NCI-H748 (cell line): ENCODE measurements around the gene MEGF10.

Experiments used
- DNase-seq: peaks from one replicate; lab custom pipeline; 2025; ENCODE audit not compliant: unreplicated experiment; lab: John Stamatoyannopoulos, UW

Gene MEGF10

DNA sequence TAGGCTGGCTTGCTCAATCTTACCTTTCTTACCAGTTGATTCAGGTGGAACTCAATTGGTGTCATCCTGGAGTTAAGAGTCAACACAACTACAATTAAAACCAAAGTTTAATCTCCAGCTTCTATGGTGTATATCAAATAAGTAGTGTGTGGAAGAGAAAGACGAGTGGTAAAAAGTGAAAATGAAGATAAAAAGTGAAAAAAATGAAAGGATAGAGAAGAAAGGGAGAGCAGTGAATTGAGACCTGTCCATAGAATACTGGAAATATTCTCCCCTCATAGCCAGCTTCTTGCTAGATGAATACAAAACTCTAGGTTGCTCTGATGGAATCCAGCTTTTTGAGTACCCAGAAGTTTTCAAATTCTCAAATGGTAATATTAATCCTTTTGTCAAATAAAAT is 76.4 kb downstream of the MEGF10 start:
- DNase-seq = no peak

DNA sequence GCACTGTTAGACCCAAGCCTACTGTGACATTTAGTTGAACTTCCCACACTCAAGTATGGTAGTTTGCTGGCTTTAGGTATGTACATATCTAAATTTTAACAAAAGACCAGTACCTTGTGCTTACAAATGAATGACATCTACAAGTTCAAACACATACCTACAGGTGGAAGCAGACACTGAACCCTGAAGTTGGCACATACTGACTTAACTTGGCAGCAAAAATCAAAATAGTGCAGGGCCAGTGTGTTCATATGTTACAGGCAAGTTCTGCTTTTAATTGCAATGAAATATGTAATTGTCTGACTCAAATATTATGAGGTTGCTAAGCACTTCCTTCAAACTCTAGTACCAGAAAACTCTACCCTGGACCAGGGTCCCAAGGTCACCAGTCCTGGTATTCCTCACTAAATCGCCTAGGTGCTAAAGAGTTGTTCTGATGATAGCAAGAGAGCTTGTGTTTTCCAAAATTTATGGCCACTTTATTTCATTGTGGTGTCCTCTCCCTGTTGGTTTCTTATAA is 77.4 kb downstream of the MEGF10 start:
- DNase-seq = no peak

DNA sequence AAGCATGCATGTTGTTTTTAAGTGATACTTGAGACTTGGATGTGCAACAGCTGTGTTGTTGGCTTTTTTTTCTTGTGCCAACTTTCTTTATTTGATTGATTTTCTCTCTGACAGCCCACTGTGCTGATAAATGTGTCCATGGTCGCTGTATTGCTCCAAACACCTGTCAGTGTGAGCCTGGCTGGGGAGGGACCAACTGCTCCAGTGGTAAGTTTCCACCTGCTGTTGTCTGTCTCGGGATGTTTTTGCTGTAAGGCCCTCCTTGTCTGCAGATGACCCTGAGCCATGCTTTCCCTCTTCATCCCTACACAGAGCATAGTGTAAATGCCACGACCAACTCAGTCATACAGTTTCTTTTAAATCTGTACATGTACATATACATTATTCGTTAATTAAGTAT is 79.2 kb downstream of the MEGF10 start:
- DNase-seq = no peak

DNA sequence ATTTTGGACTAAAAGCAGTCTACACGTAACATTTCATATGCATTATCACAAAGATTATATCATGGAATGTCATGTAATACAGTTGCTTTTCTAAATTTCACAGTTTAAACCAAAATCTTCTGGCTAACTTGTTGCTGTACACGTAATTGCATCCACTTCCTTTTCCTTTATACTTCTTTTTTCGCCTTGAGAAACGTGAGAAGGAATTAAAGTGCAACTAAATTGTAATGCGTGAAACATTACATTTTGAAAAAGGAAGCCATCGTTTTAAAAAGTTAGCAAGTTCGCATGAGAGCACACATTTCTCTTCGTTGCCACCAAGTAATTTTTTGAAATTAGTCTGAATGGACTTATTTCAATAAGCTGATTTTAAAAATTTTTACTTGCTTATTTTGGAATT is 80.0 kb downstream of the MEGF10 start:
- no peak for DNase-seq

DNA sequence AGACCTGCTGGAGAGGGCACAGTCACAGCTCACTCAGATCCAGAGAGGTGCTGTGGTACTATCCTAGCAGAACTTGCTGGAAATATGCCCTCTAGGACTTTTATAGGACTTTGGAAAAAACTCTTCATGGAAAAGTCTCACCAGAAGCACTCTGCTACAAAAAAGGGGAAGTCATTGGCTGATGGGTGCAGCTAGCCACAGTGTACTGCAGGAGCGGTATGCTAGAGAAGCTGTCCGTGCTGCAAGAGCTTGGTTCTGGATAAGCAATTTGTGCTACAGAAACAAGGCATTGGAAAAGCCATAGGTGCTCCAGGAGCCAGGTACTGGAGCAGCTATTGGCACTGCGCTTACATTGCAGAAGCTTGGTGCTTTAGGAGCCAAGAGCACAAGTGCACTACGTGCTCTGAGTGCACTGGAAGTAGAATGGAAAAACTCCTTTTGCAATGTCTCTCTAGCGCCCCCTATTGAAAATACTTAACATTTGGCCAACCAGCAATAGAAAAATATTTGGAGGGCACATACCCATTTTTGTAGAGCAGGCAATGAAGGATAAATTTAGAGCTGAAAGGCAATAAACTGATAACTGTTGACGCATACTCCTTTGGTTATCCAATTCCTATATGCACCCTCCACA is 83.4 kb downstream of the MEGF10 start:
- DNase-seq = peak; percentile 56

DNA sequence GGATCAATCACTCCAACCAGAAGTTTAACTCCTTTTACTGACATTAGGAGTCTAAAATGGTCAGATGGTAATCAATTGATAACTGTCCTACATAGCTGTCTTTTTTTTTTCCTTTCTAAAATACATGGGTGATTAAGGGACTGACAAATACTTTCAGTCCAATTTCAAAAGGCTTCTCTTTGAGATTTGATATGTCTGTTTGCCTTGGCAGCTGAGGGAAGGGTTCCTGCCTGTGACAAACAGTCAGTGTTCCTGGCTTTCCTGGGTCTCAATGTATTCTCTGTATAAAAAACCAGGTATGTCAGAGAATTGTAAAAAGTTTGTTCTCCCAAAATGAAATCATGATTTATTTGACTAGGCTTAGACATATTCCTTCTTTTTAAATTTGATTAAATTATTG is 84.5 kb downstream of the MEGF10 start:
- no peak for DNase-seq

DNA sequence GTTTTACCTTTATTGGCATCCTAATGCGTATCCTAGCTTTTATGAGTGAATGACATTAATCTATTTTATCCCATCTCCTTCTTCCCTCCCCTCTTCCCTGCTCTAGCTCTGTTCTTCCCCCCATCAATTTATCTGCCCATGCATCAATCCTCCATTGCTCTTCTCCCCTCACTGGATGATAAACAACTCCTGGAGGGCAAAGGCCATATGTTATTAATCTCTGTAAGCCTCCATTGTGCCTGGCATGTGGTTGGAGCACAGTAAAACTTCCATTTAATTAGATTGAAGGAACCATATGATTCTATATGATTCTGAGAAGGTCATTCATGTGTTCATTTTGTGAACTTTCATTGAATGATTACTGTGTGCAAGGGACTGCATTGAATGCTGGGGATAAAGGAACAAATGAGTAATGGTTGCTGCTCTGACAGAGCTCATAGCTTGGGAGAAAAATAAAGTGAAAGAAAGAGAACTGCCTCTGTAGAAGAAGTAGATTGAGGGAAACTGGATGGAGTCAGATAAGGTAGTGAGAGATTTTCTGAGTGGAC is 85.0 kb downstream of the MEGF10 start:
- DNase-seq = no peak

DNA sequence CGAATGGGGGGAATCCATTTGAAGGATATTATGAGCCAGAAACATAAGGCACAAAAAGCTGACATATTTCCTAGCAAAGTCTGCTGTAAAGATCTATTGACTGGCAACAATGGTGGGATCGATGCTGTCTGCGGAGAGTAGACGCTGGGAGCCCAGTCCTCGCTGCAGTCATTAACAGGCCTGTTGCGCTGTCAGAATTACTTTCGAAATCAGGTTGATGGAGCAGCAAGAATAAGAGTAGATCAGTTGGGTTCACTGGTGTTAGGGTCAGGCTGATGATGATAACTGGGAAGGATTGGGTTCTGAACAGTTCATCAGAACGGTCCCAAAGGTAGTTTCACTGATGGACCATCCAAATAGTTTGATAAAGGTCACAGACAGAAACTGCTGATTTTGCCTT is 87.1 kb downstream of the MEGF10 start:
- DNase-seq = no peak

DNA sequence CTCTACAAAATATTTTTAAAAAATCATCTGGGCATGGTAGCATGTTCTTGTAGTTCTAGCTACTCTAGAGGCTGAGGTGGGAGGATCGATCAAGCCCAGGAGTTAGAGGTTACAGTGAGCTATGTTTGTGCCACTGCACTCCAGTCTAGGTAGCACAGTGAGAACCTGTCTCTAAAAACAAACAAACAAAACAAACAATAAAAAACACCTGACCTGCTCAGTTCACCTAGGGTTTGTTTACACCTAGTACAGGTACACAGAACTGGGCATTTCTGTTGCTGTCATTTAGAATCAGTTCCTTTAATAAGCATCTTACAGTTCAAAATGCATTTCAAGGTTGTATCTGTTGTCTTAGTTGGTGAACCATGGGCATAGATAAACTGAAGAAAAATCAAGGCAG is 95.3 kb downstream of the MEGF10 start:
- no peak for DNase-seq

DNA sequence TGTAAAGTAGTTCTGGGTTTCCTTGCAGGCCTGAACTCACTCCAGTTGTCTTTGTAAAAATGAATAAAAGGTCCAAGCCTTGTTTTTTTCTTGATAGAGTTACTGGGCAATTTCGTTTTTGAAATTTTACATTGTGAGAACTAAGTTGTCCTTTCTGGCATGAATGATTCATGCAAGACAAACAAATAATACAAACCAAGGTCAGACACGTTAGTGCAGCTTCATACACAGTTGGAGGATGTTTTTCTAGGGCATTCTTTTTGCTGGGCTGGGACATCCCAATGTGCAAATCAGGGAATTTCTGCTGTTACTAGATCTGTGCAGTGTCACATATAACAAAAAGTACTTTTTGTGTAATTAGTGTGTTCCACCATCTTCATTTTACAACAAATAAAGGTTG is 96.0 kb downstream of the MEGF10 start:
- DNase-seq = no peak

DNA sequence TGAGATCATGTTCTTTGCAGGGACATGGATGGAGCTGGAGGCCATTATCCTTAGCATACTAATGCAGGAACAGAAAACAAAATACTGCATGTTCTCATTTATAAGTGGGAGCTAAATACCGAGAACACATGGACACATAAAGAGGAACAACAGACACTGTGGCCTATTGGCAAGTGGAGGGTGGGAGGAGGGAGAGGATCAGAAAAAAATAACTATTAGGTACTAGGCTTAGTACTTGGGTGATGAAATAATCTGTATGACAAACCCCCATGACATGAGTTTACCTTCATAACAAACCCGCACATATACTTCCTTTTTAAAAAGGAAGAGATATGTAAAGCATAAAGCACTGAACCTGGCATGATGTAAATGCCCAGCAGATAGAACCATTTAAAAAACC is 99.0 kb downstream of the MEGF10 start:
- no peak for DNase-seq

DNA sequence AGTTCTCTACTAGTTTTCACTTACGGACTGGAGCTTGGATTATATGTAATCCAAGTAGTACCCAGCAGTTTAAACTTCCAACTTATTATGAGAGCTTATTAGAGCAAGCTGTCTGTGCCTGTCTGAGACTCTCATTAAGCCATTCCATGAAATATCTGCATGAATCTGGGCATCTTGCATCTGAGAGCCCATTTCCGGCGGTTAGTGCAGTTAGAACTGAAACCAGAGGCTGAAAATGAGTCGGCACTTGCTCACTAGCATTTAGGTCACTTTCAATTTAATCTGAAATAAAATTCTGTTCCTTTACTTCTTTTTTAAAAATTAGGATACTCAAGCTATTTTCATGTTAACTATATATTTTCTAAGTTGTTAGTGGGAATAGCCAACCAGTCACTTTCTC is 102.2 kb downstream of the MEGF10 start:
- DNase-seq = no peak

DNA sequence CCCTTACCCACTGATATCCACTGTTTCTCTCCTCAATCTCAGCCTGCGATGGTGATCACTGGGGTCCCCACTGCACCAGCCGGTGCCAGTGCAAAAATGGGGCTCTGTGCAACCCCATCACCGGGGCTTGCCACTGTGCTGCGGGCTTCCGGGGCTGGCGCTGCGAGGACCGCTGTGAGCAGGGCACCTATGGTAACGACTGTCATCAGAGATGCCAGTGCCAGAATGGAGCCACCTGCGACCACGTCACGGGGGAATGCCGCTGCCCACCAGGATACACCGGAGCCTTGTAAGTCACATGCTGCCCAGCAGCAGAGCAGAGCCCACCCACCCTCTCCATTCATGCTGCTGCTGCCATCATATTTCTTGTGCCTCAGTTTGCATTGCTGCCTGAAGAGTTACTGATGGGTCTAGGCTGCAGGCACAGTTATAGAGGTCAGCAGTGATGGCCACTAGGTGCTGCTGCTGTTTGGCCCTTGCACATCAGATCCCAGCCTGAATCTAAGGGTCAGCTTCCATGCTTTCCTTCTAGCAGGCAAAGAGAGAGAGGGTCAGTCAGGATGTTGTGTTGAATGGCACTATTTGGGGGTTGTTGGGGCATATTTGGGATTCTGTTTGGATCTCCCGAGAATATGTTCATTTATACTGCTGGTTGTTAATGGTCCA is 106.0 kb downstream of the MEGF10 start:
- no peak for DNase-seq

DNA sequence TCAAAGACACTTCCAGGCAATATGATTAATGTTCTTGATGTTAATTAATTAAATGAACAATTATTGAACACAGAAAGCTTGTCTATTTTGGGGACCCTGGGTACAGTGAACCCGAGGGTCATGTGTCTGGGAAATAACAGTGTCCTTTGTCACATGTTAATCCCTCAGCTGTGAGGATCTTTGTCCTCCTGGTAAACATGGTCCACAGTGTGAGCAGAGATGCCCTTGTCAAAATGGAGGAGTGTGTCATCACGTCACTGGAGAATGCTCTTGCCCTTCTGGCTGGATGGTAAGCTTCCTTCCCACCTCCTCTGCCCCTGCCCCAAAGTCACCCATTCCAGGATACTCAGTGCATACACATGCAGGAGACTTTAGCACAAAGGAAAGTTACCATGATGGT is 107.9 kb downstream of the MEGF10 start:
- no peak for DNase-seq

DNA sequence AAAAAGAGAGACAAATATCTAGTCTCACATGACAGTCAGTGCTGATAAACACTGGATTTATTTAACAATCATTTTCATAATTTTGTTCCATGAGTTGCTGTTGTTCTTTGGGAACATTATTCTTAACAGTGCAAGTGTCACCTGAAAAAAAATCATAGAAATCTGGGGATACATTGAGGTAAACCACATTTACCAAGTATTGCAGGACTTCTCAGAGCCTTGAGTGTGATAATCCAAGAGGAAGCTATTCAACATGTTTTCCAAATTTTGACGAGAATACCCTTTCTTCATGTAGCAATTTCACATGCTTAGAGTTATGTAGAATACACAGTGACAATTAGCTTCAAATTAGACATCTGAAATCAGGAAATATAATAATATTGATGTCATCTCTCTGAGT is 108.5 kb downstream of the MEGF10 start:
- DNase-seq = no peak

DNA sequence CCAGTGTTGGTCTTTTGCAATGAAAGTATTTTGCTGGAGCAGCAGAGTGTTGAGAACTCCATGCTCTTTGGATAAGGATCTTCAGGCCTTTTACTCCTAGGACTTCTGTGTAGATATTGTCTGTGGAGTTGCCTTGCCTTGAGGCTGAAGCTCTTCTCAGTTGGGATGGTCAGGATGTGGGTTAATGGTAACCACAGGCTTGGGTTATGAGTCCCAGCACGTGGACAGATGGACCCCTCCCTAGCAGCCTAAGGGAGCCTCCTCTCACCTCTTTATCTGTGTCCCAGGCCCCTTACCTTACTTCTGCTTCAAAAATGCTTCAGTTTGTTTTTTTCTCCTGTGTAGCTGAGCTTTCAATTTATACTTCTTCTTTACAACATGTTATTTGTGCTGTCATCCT is 109.9 kb downstream of the MEGF10 start:
- DNase-seq = no peak

DNA sequence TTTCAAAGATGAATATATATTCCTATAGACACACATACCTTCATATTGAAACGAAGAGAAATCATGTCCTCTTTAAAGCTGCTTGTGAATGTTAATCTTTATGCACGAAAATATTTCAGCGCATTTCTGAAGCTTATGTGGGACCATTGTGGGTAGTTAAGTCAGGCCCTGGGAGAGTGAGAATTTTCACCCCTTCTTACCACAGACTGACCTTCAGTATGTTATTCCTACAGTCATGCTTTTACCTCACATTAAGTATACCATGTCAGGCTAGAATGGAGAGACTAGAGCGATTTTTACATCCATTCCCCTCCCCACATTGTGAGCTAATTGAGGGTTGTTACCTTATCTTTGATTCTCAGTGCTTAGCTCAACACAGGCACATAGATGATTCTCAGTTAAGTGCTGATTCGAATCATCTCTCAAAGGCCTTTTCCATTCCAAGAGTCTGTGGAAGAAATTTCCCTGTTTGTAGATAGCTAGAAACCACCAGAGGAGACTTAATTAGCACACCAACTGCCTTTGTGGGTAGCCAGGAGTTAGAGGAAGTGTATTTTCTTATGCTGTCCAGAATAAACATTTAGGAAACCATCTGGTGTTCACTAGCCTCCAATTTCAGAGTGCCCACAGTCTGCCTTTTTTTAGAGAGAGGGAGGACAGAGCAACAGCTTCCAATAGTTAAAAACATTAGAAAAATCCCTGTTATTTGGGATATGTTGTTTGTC is 110.5 kb downstream of the MEGF10 start:
- DNase-seq = no peak

DNA sequence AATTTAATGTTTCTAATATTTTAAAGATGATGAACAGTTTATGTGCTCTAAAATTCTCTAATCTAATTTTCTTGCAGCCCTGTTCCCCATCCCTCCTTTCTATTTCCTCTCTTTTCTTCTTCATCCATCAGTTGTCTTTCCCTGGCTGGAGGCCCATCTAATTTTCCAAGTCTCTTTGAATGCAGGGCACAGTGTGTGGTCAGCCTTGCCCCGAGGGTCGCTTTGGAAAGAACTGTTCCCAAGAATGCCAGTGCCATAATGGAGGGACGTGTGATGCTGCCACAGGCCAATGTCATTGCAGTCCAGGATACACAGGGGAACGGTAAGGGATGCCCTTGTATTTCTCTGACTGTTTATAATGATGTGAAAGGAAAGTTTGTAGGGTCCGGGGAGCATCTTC is 111.8 kb downstream of the MEGF10 start:
- DNase-seq = no peak

DNA sequence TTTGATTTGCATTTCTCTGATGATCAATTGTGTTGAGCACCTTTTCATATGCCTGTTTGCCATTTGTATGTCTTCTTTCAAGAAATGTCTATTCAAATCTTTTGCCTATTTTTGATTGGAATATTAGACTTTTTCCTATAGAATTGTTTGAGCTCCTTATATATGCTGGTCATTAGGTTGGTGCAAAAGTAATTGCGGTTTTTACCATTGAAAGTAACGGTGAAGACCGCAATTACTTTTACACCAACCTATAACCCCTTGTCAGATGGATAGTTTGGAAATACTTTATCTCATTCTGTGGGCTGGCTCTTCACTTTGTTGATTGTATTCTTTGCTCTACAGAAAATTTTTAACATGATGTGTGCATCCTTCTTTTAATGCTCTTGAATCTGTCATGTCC is 113.6 kb downstream of the MEGF10 start:
- no peak for DNase-seq

DNA sequence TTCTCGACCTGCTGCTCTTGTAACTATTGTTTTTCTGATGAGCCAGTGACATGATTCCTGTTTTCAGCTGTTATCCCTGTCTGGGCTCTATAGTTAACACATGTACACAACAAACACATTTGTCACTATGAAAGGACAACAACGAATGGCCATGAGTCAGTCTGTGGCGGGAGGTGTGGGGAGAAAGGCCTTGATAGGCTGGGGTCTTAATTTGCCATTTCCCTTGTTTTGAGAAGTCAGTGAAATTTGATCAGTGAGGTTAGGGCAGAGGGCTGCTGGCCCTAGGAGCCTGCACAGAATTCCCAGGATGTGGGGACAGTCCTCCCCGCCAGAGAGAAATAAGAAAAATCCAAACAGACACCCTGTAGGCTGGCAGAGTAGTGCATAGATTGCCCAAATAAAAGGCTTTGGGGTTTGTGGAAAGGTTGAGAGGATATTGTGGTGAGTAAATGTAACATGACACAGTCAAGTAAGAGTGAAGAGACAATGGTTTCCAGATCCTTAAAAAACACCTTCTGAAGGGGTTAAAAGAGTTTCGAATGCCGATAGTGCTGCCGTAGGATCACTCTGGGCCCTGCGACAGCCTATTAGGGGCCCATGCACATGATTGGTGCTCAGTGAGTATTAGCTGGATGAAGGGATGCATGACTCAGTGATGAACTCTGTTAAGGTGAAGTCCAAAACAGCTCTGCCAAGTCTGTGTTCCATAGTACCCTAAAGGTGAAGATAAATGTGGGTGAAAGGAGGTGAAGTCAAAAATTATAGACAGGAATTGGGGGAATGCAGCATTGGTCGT is 115.9 kb downstream of the MEGF10 start:
- DNase-seq = no peak

DNA sequence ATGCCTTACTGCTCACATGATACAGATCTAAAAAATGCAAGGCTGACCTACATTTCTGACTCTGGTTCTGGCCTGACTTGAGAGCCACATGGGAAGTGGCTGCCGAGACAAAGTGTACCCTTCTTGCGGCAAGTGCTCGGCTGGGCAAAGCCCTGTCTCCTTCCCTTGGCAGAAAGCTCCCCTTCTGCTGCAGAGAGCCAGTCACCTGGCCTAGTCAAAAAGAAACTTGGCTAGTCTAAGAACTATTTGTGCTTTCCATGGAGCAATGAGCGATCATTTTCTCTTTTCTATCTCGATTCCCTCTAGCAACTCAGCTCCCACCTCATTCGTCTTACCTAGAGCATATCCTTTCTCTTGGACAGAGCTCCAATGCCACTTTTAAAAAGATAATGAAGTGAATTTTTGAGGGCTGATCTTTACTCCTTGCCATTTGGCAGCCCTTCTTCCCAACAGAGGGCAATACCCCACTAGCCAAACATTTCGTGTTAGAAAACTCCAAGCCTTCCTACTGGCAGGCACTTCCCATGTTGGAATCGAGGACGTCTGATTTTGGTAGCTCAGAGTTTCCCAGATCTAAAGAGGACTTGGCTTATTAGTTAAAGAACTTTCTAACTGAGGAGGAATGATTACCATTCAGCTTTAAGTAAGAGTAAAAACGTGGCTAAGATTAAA is 118.8 kb downstream of the MEGF10 start:
- no peak for DNase-seq
